Measurements from ENCODE around the gene ATXN10. TPM values are rescaled to one million over a fixed set of nuclear protein-coding genes. Genes with fewer than 3 reads are reported as not detected.

Gene ATXN10
- total and polyA plus RNA-seq, 2 of the 13 experiments (the other 11 are each of a cell fraction or from before 2014, with no cell fraction given), result 60.1 to 194 TPM

DNA sequence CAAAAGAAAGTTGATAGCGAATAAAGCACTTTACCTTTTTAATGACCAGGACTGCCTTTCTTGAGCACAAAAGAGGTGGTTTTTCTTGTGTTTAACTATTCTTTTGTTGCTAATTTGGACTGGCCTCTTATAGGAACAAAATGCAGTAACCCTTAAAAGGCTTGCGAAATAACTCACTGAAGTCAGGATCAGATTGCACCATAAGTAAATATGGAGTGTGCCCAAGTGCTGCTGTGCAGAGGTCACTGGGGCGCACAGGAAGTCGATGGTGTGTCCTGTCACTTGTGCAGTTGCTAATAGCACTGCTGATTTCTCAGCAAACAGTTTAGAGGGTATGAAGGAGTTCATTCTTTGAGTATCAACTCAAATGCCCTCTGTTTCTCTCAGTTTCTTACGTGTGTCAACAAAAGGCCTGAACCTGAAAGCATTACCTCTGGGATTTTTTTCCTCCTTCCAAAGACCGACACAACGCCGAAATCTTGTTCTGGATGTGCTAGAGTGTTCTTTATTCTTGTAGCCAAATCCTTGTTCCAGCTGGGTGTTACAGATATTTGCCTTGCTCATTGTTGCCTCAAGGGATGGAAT lies 71.3 kb downstream of the ATXN10 start (continued):
- no peak for TF ChIP-seq DR1 (CRISPR knock-in tag; IDR thresholded peaks at IDR 0.05)
- no peak for TF ChIP-seq ZNF17 (CRISPR knock-in tag; IDR thresholded peaks at IDR 0.05)
- TF ChIP-seq FLYWCH1 (CRISPR knock-in tag; IDR thresholded peaks at IDR 0.05), result no peak
- no peak for TF ChIP-seq POLR2A (IDR thresholded peaks at IDR 0.05; ENCODE audit: insufficient read depth in 1 of 2, low read depth in 2 of 2, low read length in 2 of 2)
- no peak for TF ChIP-seq ZFP37 (CRISPR knock-in tag; IDR thresholded peaks at IDR 0.05; ENCODE audit: borderline replicate concordance)
- TF ChIP-seq POLR2AphosphoS2 (IDR thresholded peaks at IDR 0.05; ENCODE audit: low read depth, low read length), result no peak
- TF ChIP-seq AGO1 (IDR thresholded peaks at IDR 0.05; ENCODE audit: low read depth, low read length, poor library complexity, severe bottlenecking), result no peak
- no peak for TF ChIP-seq TP53 (CRISPR knock-in tag; conservative IDR thresholded peaks at IDR 0.05)
- TF ChIP-seq, protein P1, sequence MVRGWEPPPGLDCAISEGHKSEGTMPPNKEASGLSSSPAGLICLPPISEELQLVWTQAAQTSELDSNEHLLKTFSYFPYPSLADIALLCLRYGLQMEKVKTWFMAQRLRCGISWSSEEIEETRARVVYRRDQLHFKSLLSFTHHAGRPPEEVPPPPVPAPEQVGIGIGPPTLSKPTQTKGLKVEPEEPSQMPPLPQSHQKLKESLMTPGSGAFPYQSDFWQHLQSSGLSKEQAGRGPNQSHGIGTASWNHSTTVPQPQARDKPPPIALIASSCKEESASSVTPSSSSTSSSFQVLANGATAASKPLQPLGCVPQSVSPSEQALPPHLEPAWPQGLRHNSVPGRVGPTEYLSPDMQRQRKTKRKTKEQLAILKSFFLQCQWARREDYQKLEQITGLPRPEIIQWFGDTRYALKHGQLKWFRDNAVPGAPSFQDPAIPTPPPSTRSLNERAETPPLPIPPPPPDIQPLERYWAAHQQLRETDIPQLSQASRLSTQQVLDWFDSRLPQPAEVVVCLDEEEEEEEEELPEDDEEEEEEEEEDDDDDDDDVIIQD (CRISPR knock-in tag; IDR thresholded peaks at IDR 0.05; ENCODE audit: low read depth), result peak; percentile 93
- peak; percentile 96 for TF ChIP-seq ZNF792 (CRISPR knock-in tag; IDR thresholded peaks at IDR 0.05)
- 0 out of 2 replicates have a peak, but pooled peaks have one; percentile 78 for TF ChIP-seq ZNF337 (CRISPR knock-in tag; IDR thresholded peaks at IDR 0.05; ENCODE audit: borderline replicate concordance, low read depth)
- TF ChIP-seq, protein P2, sequence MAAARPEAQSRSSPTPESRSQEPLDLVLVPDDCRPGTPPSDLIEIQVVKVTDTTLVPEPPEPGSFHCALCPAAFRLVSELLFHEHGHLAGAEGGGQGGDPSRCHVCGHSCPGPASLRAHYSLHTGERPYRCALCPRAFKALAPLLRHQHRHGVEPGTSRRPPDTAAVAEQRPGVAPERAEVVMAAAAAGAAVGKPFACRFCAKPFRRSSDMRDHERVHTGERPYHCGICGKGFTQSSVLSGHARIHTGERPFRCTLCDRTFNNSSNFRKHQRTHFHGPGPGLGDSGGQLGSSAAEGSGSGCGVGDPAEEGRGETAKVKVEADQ (CRISPR knock-in tag; IDR thresholded peaks at IDR 0.05; ENCODE audit: borderline replicate concordance), result 0 out of 2 replicates have a peak, but pooled peaks have one; percentile 66
- no peak for TF ChIP-seq ZNF816 (CRISPR knock-in tag; IDR thresholded peaks at IDR 0.05; ENCODE audit: borderline replicate concordance)
- TF ChIP-seq EEA1 (CRISPR knock-in tag; IDR thresholded peaks at IDR 0.05; ENCODE audit: borderline replicate concordance), result no peak
- TF ChIP-seq, protein P3, sequence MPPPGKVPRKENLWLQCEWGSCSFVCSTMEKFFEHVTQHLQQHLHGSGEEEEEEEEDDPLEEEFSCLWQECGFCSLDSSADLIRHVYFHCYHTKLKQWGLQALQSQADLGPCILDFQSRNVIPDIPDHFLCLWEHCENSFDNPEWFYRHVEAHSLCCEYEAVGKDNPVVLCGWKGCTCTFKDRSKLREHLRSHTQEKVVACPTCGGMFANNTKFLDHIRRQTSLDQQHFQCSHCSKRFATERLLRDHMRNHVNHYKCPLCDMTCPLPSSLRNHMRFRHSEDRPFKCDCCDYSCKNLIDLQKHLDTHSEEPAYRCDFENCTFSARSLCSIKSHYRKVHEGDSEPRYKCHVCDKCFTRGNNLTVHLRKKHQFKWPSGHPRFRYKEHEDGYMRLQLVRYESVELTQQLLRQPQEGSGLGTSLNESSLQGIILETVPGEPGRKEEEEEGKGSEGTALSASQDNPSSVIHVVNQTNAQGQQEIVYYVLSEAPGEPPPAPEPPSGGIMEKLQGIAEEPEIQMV (CRISPR knock-in tag; IDR thresholded peaks at IDR 0.05; ENCODE audit: low read depth), result peak; percentile 83; the same call in 1 of the 2 replicates
- TF ChIP-seq, protein P4, sequence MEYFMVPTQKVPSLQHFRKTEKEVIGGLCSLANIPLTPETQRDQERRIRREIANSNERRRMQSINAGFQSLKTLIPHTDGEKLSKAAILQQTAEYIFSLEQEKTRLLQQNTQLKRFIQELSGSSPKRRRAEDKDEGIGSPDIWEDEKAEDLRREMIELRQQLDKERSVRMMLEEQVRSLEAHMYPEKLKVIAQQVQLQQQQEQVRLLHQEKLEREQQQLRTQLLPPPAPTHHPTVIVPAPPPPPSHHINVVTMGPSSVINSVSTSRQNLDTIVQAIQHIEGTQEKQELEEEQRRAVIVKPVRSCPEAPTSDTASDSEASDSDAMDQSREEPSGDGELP (IDR thresholded peaks at IDR 0.05; ENCODE audit: borderline replicate concordance, low read depth), result peak; percentile 87; the same call in 1 of the 2 replicates
- peak; percentile 53 for TF ChIP-seq PHF8 (CRISPR knock-in tag; IDR thresholded peaks at IDR 0.05)
- TF ChIP-seq PRPF4 (IDR thresholded peaks at IDR 0.05; ENCODE audit: low read depth, low read length, poor library complexity, severe bottlenecking), result no peak
- TF ChIP-seq, protein P5, sequence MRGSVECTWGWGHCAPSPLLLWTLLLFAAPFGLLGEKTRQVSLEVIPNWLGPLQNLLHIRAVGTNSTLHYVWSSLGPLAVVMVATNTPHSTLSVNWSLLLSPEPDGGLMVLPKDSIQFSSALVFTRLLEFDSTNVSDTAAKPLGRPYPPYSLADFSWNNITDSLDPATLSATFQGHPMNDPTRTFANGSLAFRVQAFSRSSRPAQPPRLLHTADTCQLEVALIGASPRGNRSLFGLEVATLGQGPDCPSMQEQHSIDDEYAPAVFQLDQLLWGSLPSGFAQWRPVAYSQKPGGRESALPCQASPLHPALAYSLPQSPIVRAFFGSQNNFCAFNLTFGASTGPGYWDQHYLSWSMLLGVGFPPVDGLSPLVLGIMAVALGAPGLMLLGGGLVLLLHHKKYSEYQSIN (CRISPR knock-in tag; IDR thresholded peaks at IDR 0.05; ENCODE audit: borderline replicate concordance), result no peak
- TF ChIP-seq, protein P6, sequence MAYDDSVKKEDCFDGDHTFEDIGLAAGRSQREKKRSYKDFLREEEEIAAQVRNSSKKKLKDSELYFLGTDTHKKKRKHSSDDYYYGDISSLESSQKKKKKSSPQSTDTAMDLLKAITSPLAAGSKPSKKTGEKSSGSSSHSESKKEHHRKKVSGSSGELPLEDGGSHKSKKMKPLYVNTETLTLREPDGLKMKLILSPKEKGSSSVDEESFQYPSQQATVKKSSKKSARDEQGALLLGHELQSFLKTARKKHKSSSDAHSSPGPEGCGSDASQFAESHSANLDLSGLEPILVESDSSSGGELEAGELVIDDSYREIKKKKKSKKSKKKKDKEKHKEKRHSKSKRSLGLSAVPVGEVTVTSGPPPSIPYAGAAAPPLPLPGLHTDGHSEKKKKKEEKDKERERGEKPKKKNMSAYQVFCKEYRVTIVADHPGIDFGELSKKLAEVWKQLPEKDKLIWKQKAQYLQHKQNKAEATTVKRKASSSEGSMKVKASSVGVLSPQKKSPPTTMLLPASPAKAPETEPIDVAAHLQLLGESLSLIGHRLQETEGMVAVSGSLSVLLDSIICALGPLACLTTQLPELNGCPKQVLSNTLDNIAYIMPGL (CRISPR knock-in tag; IDR thresholded peaks at IDR 0.05; ENCODE audit: borderline replicate concordance in 1 of 2, low read depth in 1 of 2), result peak; percentile 1 to 64; a peak in 2 of 4 replicates
- peak; percentile 91 for TF ChIP-seq TEAD3 (CRISPR knock-in tag; optimal IDR thresholded peaks at IDR 0.05; ENCODE audit: borderline replicate concordance)
- peak; percentile 90 for TF ChIP-seq KAT8 (CRISPR knock-in tag; IDR thresholded peaks at IDR 0.05)

All from HepG2 (cell line).